Measurements from ENCODE around the gene CRKL. TPM values are rescaled to one million over a fixed set of nuclear protein-coding genes. Genes with fewer than 3 reads are reported as not detected.
"Not testable (repeated sequence)": the region's sequence is repeated elsewhere in the genome, so short reads cannot be mapped to it uniquely, and the experiment has no call there.

CRKL gene
- polyA plus RNA-seq, 4 donors, result 57.0 to 66.0 (median 61.4) TPM

GRCh38 chr22:20930435-20930834, 13.2 kb downstream of the CRKL start:
- not testable (repeated sequence) for DNase-seq (ENCODE audit: low read depth in 4 of 4, low spot score in 2 of 4)

- DNase-seq (ENCODE audit: low read depth in 4 of 4, low spot score in 2 of 4), result no peak
These were observed 14.0 kb downstream of the CRKL start for GRCh38 chr22:20931126-20931654.

GRCh38 chr22:20933910-20934309, 16.7 kb downstream of the CRKL start:
- no peak for DNase-seq (ENCODE audit: low read depth in 4 of 4, low spot score in 2 of 4)

- DNase-seq (ENCODE audit: low read depth in 4 of 4, low spot score in 2 of 4), result not testable (repeated sequence)
These were observed 17.8 kb downstream of the CRKL start for GRCh38 chr22:20935049-20935448.

- DNase-seq (ENCODE audit: low read depth in 4 of 4, low spot score in 2 of 4), result not testable (repeated sequence)
These were observed 18.8 kb downstream of the CRKL start for GRCh38 chr22:20935780-20936539.

GRCh38 chr22:20937031-20937793, 20.0 kb downstream of the CRKL start:
- DNase-seq (ENCODE audit: low read depth in 4 of 4, low spot score in 2 of 4), result no peak

GRCh38 chr22:20937794-20938671, 20.8 kb downstream of the CRKL start:
- DNase-seq (ENCODE audit: low read depth in 4 of 4, low spot score in 2 of 4), result no peak

GRCh38 chr22:20939457-20940185, 22.4 kb downstream of the CRKL start:
- DNase-seq (ENCODE audit: low read depth in 4 of 4, low spot score in 2 of 4), result not testable (repeated sequence)

GRCh38 chr22:20940186-20940651, 23.0 kb downstream of the CRKL start:
- DNase-seq (ENCODE audit: low read depth in 4 of 4, low spot score in 2 of 4), result no peak

- no peak for DNase-seq (ENCODE audit: low read depth in 4 of 4, low spot score in 2 of 4)
These were observed 23.7 kb downstream of the CRKL start for GRCh38 chr22:20940904-20941385.

- DNase-seq (ENCODE audit: low read depth in 4 of 4, low spot score in 2 of 4), result not testable (repeated sequence)
These were observed 25.1 kb downstream of the CRKL start for GRCh38 chr22:20942203-20942902.

- DNase-seq (ENCODE audit: low read depth in 4 of 4, low spot score in 2 of 4), result no peak
These were observed 26.1 kb downstream of the CRKL start for GRCh38 chr22:20943104-20943933.

- DNase-seq (ENCODE audit: low read depth in 4 of 4, low spot score in 2 of 4), result no peak
These were observed 26.8 kb downstream of the CRKL start for GRCh38 chr22:20944042-20944441.

GRCh38 chr22:20945578-20945934, 28.3 kb downstream of the CRKL start:
- DNase-seq (ENCODE audit: low read depth in 4 of 4, low spot score in 2 of 4), result no peak

- no peak for DNase-seq (ENCODE audit: low read depth in 4 of 4, low spot score in 2 of 4)
These were observed 29.1 kb downstream of the CRKL start for GRCh38 chr22:20946080-20946986.

- no peak for DNase-seq (ENCODE audit: low read depth in 4 of 4, low spot score in 2 of 4)
These were observed 29.8 kb downstream of the CRKL start for GRCh38 chr22:20946991-20947390.

- DNase-seq (ENCODE audit: low read depth in 4 of 4, low spot score in 2 of 4), result no peak
These were observed 31.2 kb downstream of the CRKL start for GRCh38 chr22:20948450-20948849.
